ENCODE data around the gene EXD3.
"Not testable (repeated sequence)": the region's sequence is repeated elsewhere in the genome, so short reads cannot be mapped to it uniquely, and the experiment has no call there.

Gene EXD3

DNA sequence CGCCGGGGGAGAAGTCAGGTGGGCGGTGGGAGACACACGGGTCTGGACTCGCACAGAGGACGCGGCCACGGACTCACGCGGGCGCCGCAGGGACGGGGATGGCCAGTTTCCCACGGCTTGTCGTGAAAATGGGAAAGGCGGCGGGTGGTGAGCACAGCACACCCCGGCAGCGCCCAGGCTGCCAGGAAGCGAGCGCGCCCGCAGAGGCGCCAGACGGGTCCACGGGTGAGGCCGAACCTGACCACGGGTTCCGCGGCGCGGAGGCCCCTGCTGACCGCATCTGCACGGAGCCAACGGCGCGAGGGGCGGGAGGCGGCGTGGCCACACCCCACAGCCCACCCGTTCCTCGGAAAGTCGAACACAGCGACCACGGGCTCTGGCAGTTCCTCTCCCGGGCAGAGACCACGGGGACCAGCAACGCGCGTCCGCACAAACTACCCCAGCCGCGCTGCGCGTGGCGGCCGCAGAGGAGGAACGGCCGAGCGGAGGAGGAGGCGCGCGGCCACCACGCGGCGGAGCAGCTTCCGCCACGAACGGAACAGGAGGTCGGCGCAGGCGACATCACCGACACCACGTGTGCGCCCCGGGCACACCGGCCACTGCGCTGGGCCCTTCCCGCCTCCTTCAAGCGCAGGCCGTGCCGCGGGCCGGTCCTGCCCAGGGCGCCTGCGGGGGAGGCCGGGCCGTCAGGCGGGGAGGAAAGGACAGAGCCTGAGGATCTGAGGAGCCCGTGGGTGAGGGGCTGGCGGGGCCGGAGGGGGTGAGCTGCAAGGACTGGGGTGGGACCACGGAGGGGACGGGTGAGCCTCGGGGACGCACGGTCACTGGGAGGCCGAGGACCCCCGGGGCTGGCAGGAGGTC lies 5.6 kb downstream of the EXD3 start:
- peaks cover 13% of the 10 kb centered on the region for H3K4me1 Mint-ChIP-seq (ENCODE audit: low read depth)
- H3K36me3 Mint-ChIP-seq (ENCODE audit: low read depth): no peaks in the 10 kb centered on the region
- no peak overlapping the region for H3K27ac Mint-ChIP-seq
- no peaks in the 10 kb centered on the region for H3K27me3 Mint-ChIP-seq (ENCODE audit: low read depth)
- no peaks in the 10 kb centered on the region for H3K9me3 Mint-ChIP-seq
- H3K4me3 Mint-ChIP-seq: no peak overlapping the region

- H3K4me3 Mint-ChIP-seq: no peak overlapping the region
- no peaks in the 10 kb centered on the region for H3K9me3 Mint-ChIP-seq
- H3K4me1 Mint-ChIP-seq (ENCODE audit: low read depth): peaks cover 7% of the 10 kb centered on the region
- H3K36me3 Mint-ChIP-seq (ENCODE audit: low read depth): no peaks in the 10 kb centered on the region
- no peak overlapping the region for H3K27ac Mint-ChIP-seq
- no peaks in the 10 kb centered on the region for H3K27me3 Mint-ChIP-seq (ENCODE audit: low read depth)
Observed at GRCh38 chr9:137416563-137417151, 6.3 kb downstream of the EXD3 start.

DNA sequence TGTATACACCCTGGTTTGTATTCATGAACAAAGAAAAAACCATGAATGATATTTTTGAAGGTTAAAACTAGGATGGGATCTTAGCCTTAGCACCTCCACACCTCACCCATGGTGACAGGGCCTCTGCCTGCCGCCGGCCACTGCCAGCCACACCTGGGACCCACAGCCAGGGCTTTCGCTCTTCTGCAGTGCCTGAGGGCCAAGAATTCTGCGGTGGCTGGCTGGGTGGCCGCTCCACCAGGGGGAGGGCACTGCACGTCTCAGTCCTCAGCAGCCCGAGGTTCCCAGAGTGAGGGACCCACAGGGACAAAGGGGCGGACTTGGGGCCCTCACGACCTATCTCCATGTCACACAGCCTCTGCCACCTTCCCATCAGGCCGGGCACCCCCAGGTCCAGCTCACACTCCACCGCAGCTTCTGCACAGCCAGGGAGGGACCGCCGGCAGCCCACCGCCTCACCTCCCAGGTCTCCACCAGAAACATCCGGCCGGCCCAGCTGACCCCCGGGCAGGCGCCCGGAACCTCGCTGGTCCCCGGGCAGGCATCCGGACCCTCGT lies 6.9 kb downstream of the EXD3 start:
- Mint-ChIP-seq H3K4me1 (ENCODE audit: low read depth) (peaks cover 7% of the 10 kb centered on the region), H3K36me3 (ENCODE audit: low read depth) (no peaks in the 10 kb centered on the region), H3K9me3 (no peaks in the 10 kb centered on the region), H3K27me3 (ENCODE audit: low read depth) (no peaks in the 10 kb centered on the region), H3K4me3 (no peak overlapping the region), H3K27ac (no peak overlapping the region)

DNA sequence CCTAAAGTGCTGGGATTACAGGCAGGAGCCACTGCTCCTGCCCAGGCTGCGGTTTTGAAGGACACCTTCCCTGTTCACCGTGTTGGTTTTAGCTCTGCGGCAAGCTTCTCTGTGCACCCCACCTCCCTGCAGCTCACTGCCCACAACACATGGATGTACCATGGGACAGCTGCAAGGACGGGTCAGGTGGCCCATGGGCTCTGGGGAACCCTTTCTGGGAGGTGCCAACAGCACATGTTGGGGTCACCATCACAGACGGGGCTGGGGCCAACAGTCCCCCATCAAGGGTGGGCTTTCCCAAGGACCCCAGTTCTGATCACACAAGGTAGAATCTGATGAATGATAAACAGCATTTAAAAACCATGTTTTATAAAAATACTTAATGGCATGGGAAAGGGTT lies 7.5 kb downstream of the EXD3 start:
- no peak overlapping the region for H3K4me3 Mint-ChIP-seq
- H3K36me3 Mint-ChIP-seq (ENCODE audit: low read depth): no peaks in the 10 kb centered on the region
- no peaks in the 10 kb centered on the region for H3K9me3 Mint-ChIP-seq
- H3K27me3 Mint-ChIP-seq (ENCODE audit: low read depth): no peaks in the 10 kb centered on the region
- H3K27ac Mint-ChIP-seq: no peak overlapping the region
- peaks cover 7% of the 10 kb centered on the region for H3K4me1 Mint-ChIP-seq (ENCODE audit: low read depth)

DNA sequence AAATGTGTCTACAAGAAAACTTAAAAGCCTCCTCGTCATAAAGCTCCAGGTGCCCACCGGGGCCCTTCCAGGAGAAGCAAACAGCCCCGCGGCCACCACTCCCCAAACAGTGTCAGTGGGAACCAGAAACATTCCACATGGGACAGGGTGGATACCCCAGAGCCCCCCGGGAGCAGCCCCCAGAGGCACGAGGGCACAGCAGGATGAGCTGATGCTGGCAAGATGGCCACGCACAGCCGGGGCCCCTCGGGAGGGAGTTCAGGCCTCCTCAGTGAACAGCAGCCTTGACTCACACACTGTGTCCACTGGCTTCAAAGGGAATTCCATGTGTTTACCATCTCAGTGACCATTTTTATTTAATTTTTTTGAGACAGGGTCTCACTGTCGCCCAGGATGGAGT lies 10.5 kb downstream of the EXD3 start:
- Mint-ChIP-seq H3K27ac (no peak overlapping the region), H3K4me1 (ENCODE audit: low read depth) (peaks cover 7% of the 10 kb centered on the region), H3K9me3 (no peaks in the 10 kb centered on the region), H3K36me3 (ENCODE audit: low read depth) (no peaks in the 10 kb centered on the region), H3K4me3 (no peak overlapping the region), H3K27me3 (ENCODE audit: low read depth) (no peaks in the 10 kb centered on the region)

- H3K4me3 Mint-ChIP-seq: no peak overlapping the region
- no peaks in the 10 kb centered on the region for H3K9me3 Mint-ChIP-seq
- H3K4me1 Mint-ChIP-seq (ENCODE audit: low read depth): peaks cover 7% of the 10 kb centered on the region
- H3K27ac Mint-ChIP-seq: no peak overlapping the region
- no peaks in the 10 kb centered on the region for H3K36me3 Mint-ChIP-seq (ENCODE audit: low read depth)
- no peaks in the 10 kb centered on the region for H3K27me3 Mint-ChIP-seq (ENCODE audit: low read depth)
Observed at GRCh38 chr9:137411645-137412380, 11.1 kb downstream of the EXD3 start.

DNA sequence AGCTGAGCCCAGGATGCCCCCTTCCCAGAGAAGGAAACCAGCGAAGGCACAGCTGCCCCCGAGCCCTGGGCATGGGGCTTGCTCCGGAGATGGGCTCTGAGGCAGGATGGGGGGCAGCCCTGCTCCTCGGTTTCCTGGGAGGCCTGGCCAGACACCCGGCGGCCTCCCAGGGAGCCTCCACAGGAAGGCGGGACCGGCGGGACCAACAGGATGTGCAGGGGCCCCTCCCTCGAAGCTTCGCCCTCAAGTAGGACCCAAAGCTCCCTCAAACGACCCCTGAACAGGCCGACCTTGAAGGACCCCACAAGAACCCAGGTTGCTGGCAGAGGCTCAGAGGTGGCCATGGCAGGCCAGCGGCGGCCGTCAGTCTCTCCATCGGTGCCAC lies 11.7 kb downstream of the EXD3 start:
- Mint-ChIP-seq H3K36me3 (ENCODE audit: low read depth) (no peaks in the 10 kb centered on the region), H3K27me3 (ENCODE audit: low read depth) (peaks cover under 1% of the 10 kb centered on the region), H3K4me3 (no peak overlapping the region)

DNA sequence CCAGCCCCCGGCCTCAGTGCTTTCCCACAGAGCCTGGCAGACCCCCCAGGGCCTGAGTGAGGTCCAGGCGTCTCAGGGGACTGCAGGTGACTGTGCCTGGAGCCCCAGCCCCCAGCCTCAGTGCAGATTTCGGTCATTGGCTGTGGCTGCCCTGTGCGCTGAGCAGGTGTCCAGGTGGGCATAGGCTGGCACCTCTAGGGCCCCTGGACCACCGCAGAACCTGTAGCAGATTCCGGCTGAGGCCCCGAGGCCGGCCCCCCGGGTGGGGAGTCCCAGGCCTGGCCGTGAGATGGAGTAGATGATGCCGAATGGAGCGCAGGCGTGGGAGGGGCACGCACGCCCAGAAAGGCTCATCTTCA lies 12.1 kb downstream of the EXD3 start:
- no peaks in the 10 kb centered on the region for H3K9me3 Mint-ChIP-seq
- H3K4me3 Mint-ChIP-seq: no peak overlapping the region
- no peaks in the 10 kb centered on the region for H3K36me3 Mint-ChIP-seq (ENCODE audit: low read depth)
- no peak overlapping the region for H3K27ac Mint-ChIP-seq
- H3K4me1 Mint-ChIP-seq (ENCODE audit: low read depth): peaks cover 7% of the 10 kb centered on the region
- peaks cover 4% of the 10 kb centered on the region for H3K27me3 Mint-ChIP-seq (ENCODE audit: low read depth)

More for the DNA sequence above, 11.7 kb downstream of the EXD3 start:
- no peak overlapping the region for H3K27ac Mint-ChIP-seq
- peaks cover 7% of the 10 kb centered on the region for H3K4me1 Mint-ChIP-seq (ENCODE audit: low read depth)
- no peaks in the 10 kb centered on the region for H3K9me3 Mint-ChIP-seq

DNA sequence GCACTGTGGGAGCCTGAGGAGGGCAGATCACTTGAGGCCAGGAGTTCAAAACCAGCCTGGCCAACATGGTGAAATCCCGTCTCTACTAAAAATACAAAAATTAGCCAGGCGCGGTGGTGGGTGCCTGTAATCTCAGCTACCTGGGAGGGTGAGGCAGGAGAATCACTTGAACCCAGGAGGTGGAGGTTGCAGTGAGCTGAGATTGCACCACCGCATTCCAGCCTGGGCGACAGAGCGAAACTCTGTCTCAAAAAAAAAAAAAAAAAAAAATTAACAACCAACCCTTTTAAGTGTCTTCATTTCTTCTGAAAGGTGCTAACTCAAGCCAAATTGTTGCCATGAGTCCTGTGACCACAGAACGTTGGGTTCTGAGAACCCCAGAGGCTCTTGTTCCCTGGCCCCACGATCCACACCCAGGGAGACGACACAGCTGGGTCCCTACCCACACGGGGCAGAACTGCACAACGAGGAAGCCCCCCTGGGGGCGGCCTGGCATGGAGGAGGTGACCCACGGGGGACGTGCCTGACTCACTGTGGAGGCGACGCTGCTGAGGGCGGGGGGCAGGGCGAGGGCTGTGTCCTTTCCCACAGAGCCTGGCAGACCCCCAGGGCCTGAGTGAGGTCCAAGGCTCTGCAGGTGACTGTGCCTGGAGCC lies 12.6 kb downstream of the EXD3 start:
- H3K9me3 Mint-ChIP-seq; H3K4me3 Mint-ChIP-seq; H3K4me1 Mint-ChIP-seq (ENCODE audit: low read depth); H3K36me3 Mint-ChIP-seq (ENCODE audit: low read depth); H3K27me3 Mint-ChIP-seq (ENCODE audit: low read depth); H3K27ac Mint-ChIP-seq: not testable (repeated sequence)

GRCh38 chr9:137409515-137409914 lies 13.4 kb downstream of the EXD3 start:
- H3K36me3 Mint-ChIP-seq (ENCODE audit: low read depth): no peaks in the 10 kb centered on the region
- H3K27me3 Mint-ChIP-seq (ENCODE audit: low read depth): peaks cover 8% of the 10 kb centered on the region
- peaks cover 7% of the 10 kb centered on the region for H3K4me1 Mint-ChIP-seq (ENCODE audit: low read depth)
- no peak overlapping the region for H3K27ac Mint-ChIP-seq
- no peaks in the 10 kb centered on the region for H3K9me3 Mint-ChIP-seq
- H3K4me3 Mint-ChIP-seq: no peak overlapping the region

DNA sequence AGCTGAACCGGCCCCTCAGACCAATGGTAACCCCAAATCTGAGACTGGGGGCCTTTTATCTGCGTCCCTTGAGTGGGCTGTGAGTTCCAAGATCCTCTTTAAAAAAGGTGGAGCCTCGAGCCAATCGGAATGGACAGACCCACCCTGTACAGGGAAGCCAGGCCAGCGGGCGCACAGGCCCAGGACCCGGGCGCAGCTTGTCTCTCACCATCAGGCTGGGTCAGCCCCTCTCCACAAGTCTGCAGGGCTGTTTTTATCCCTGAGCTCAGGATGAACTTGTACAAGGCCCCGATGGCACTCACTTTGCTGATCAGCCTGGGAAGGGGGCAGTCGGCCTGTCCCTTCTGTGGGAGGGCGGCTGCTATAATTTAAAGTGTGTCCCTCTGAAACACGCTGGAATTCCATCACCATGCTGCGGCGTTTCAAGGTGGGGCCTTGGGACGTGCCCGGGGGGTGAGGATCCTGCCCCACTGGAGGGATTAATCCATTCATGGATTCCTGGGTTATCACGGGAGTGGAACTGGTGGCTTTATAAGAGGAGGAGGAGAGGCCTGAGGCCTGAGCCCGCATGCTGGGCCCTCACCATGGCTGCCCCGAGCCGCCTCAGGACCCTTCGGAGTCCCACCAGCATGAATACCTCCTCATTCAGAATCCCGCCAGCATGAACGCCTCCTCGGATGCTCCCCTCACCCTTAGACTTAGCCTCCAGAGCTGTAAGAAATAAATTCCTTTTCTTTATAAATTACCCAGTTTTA lies 14.1 kb downstream of the EXD3 start:
- Mint-ChIP-seq H3K4me1 (ENCODE audit: low read depth) (peaks cover 3% of the 10 kb centered on the region), H3K27ac (no peak overlapping the region), H3K27me3 (ENCODE audit: low read depth) (peaks cover 8% of the 10 kb centered on the region), H3K4me3 (no peak overlapping the region), H3K36me3 (ENCODE audit: low read depth) (no peaks in the 10 kb centered on the region), H3K9me3 (no peaks in the 10 kb centered on the region)

DNA sequence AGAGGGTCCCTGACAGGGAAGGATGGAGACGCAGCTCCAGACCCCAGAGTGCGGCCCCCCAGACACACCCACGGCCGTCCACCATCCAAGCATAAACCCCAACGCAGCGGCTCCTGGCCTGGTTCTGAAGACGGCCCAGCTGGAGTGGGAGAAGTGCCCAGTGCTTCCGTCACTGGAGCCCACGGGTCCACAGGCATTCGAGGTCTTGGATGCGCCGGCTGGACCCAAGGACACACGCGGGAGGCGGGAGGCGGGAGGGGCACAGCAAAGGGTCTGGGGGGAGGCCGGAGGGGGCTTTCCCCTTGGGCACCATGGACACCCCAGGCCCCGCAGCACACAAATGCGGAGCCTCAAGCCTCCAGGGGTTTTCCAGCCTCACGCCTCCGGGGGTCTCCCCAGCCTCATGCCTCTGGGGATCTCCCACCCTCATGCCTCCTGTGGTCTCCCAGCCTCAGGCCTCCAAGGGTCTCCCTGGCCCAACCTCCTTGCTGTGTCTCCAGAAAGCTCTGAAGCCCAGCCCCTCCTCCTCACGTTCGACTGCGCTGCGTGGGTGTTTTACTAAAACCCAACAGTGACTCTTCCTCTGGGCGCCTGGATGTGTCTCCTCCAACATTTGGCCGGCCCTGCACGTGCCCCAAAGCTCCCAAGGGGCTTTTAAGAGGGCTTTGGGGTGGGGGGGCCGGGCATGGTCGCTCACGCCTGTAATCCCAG lies 15.2 kb downstream of the EXD3 start:
- peaks cover 8% of the 10 kb centered on the region for H3K27me3 Mint-ChIP-seq (ENCODE audit: low read depth)
- H3K4me3 Mint-ChIP-seq: no peak overlapping the region

GRCh38 chr9:137406876-137407589 lies 15.9 kb downstream of the EXD3 start:
- H3K9me3 Mint-ChIP-seq: no peaks in the 10 kb centered on the region
- H3K4me3 Mint-ChIP-seq: no peak overlapping the region
- no peaks in the 10 kb centered on the region for H3K4me1 Mint-ChIP-seq (ENCODE audit: low read depth)
- H3K27ac Mint-ChIP-seq: no peak overlapping the region
- H3K27me3 Mint-ChIP-seq (ENCODE audit: low read depth): peaks cover 8% of the 10 kb centered on the region
- no peaks in the 10 kb centered on the region for H3K36me3 Mint-ChIP-seq (ENCODE audit: low read depth)

More for the DNA sequence above, 15.2 kb downstream of the EXD3 start:
- no peaks in the 10 kb centered on the region for H3K4me1 Mint-ChIP-seq (ENCODE audit: low read depth)
- no peaks in the 10 kb centered on the region for H3K36me3 Mint-ChIP-seq (ENCODE audit: low read depth)
- no peak overlapping the region for H3K27ac Mint-ChIP-seq
- no peaks in the 10 kb centered on the region for H3K9me3 Mint-ChIP-seq
